Testis (tissue), 3 donors: ENCODE results near the gene TBC1D16. TPM values are rescaled to one million over a fixed set of nuclear protein-coding genes. Genes with fewer than 3 reads are reported as not detected.

ENCODE experiments used
- DNase-seq: peaks from one replicate; pipeline ENCODE4 v3.0.0-alpha.2; 2019
- H3K27ac ChIP-seq, 2 donors: fragments of 200-600 bp; sonication (generic); one replicate each; pipeline ENCODE4 v1.5.1; 2019
- H3K27me3 ChIP-seq: fragments of 200-600 bp; sonication (generic); one replicate; pipeline ENCODE4 v1.5.1; 2019
- H3K36me3 ChIP-seq: fragments of 200-600 bp; sonication (generic); one replicate; pipeline ENCODE4 v1.5.1; 2017; ENCODE audit warnings: low read depth; ENCODE audit errors: missing control alignments
- H3K4me1 ChIP-seq: fragments of 200-600 bp; sonication (generic); one replicate; pipeline ENCODE4 v1.5.1; 2019
- H3K4me3 ChIP-seq, 2 donors: fragments of 200-600 bp; sonication (generic); one replicate each; pipeline ENCODE4 v1.5.1; 2017 to 2019
- H3K9me3 ChIP-seq: fragments of 200-600 bp; sonication (generic); one replicate; pipeline ENCODE4 v1.5.1; 2017
- CTCF ChIP-seq, 3 experiments: fragments of 450-650 bp in 2 of 3; fragments of 200-600 bp in 1 of 3; sonication (generic) in 1 of 3; IDR thresholded peaks; one replicate each; pipeline ENCODE4 v1.5.1; 2016 to 2019; ENCODE audit warnings: antibody characterized with exemption in 3 of 3, mild to moderate bottlenecking in 2 of 3, moderate library complexity in 1 of 3
- POLR2A ChIP-seq: fragments of 450-650 bp; IDR thresholded peaks from one replicate; pipeline ENCODE4 v1.6.1; 2017; ENCODE audit warnings: antibody characterized with exemption, mild to moderate bottlenecking, moderate library complexity
- WGBS, 2 donors: methylation state at CpG; one replicate each; pipeline ENCODE4 v1.1.5; 2018; 5-methylcytosine and 5-hydroxymethylcytosine counted together
- intact Hi-C: fragments of 100-400 bp; cut with DNase I; formaldehyde crosslinking; loops from one replicate; pipeline ENCODE4 v1.15.1; 2023; ENCODE audit warnings: low total_unique reads
- polyA plus RNA-seq: library from polyadenylated mRNA; stranded (reverse); fragments of 350-450 nt; fragmentation: Illumina TruSeq; extraction: RNeasy Lipid Tissue Mini Kit (QIAGEN cat#74804); gene quantifications from one replicate; pipeline ENCODE4 v1.2.3, GENCODE V29; 2014; ENCODE audit warnings: low read depth, low replicate concordance; ENCODE audit not compliant: insufficient read depth
- total RNA-seq, 2 donors: library from RNA; depleted of rRNA; stranded (reverse); fragments of >200 nt; gene quantifications; one replicate each; pipeline ENCODE4 v1.2.3, GENCODE V29; 2016

Gene TBC1D16
- total and polyA plus RNA-seq, 3 donors from 2014 or later = 11.0 to 16.0 (median 11.7) TPM

- DNase-seq = no peak
- intact Hi-C loops = no loop called here
- Histone ChIP-seq H3K27me3 (no peaks in the 10 kb centered on the region), H3K36me3 (no peaks in the 10 kb centered on the region), H3K4me3 (no peak overlapping the region), H3K9me3 (no peaks in the 10 kb centered on the region), H3K27ac (no peak overlapping the region), H3K4me1 (no peaks in the 10 kb centered on the region)
- TF ChIP-seq CTCF (IDR thresholded peaks at IDR 0.05) = no peak
- TF ChIP-seq POLR2A = no peak
- WGBS, 2 donors = 94 to 97% methylated on average over 7 to 14 of the region's 14 CpGs
Observed at GRCh38 chr17:80081596-80081995, 45.9 kb upstream of the TBC1D16 start.

- no peak overlapping the region for H3K4me3 ChIP-seq
- intact Hi-C loops = no loop called here
Observed at GRCh38 chr17:80080081-80080480, 44.4 kb upstream of the TBC1D16 start.

GRCh38 chr17:80072410-80072809 is 36.7 kb upstream of the TBC1D16 start:
- H3K27ac ChIP-seq = peak overlapping the region in 1 of 2 donors; percentile 21
- intact Hi-C loops = no loop called here
- H3K9me3 ChIP-seq = no peaks in the 10 kb centered on the region
- 81 to 85% methylated on average over 6 of the region's 6 CpGs for WGBS, 2 donors
- H3K36me3 ChIP-seq = no peaks in the 10 kb centered on the region
- peaks cover 34% of the 10 kb centered on the region for H3K4me1 ChIP-seq
- DNase-seq = no peak
- H3K27me3 ChIP-seq = no peaks in the 10 kb centered on the region
- no peak overlapping the region for H3K4me3 ChIP-seq
- TF ChIP-seq CTCF (IDR thresholded peaks at IDR 0.05) (no peak), POLR2A (no peak)

More at GRCh38 chr17:80080081-80080480, 44.4 kb upstream of the TBC1D16 start:
- no peaks in the 10 kb centered on the region for H3K36me3 ChIP-seq
- no peaks in the 10 kb centered on the region for H3K27me3 ChIP-seq
- no peak overlapping the region for H3K27ac ChIP-seq
- H3K4me1 ChIP-seq = no peaks in the 10 kb centered on the region
- TF ChIP-seq POLR2A = no peak
- no peak for TF ChIP-seq CTCF (IDR thresholded peaks at IDR 0.05)
- WGBS, 2 donors = 81 to 84% methylated on average over 6 of the region's 6 CpGs
- no peak for DNase-seq
- no peaks in the 10 kb centered on the region for H3K9me3 ChIP-seq

- intact Hi-C loops = no loop called here
Observed at GRCh38 chr17:80071116-80071841, 35.6 kb upstream of the TBC1D16 start.

More at GRCh38 chr17:80071116-80071841, 35.6 kb upstream of the TBC1D16 start:
- Histone ChIP-seq H3K27me3 (no peaks in the 10 kb centered on the region), H3K9me3 (no peaks in the 10 kb centered on the region), H3K27ac (peak overlapping the region; percentile 83 to 88), H3K4me3 (peak overlapping the region; percentile 5 to 11), H3K4me1 (peaks cover 38% of the 10 kb centered on the region), H3K36me3 (no peaks in the 10 kb centered on the region)
- DNase-seq = peak; percentile 85
- 27 to 29% methylated on average over 20 of the region's 20 CpGs for WGBS, 2 donors
- TF ChIP-seq POLR2A = no peak
- no peak for TF ChIP-seq CTCF (IDR thresholded peaks at IDR 0.05)
